ENCODE data around the gene BCL3. TPM values are rescaled to one million over a fixed set of nuclear protein-coding genes. Genes with fewer than 3 reads are reported as not detected.
A peak's percentile ranks its signal among the peaks of the same experiment; 100 is the strongest.

BCL3 gene
- total and polyA plus RNA-seq, 2 of the 13 experiments (the other 11 are each of a cell fraction or from before 2014, with no cell fraction given), result 2.3 to 4.0 TPM

GRCh38 chr19:44746946-44747738 is 1.4 kb upstream of the BCL3 start (continued):
- TF ChIP-seq ZNF281 (CRISPR knock-in tag; IDR thresholded peaks at IDR 0.05; ENCODE audit: borderline replicate concordance) (peak; percentile 51; the same call in 1 of the 2 replicates), ZKSCAN8 (CRISPR knock-in tag; IDR thresholded peaks at IDR 0.05; ENCODE audit: borderline replicate concordance) (no peak), ZBTB26 (CRISPR knock-in tag; IDR thresholded peaks at IDR 0.05; ENCODE audit: borderline replicate concordance) (no peak), IRF2 (CRISPR knock-in tag; IDR thresholded peaks at IDR 0.05) (peak; percentile 14; the same call in 1 of the 2 replicates), SRSF1 (optimal IDR thresholded peaks at IDR 0.05; ENCODE audit: low read depth, low read length) (no peak), ZNF614 (CRISPR knock-in tag; IDR thresholded peaks at IDR 0.05; ENCODE audit: borderline replicate concordance) (no peak), PAXIP1 (CRISPR knock-in tag; conservative IDR thresholded peaks at IDR 0.05) (peak; percentile 88), ZNF121 (CRISPR knock-in tag; IDR thresholded peaks at IDR 0.05) (no peak), SAP130 (CRISPR knock-in tag; IDR thresholded peaks at IDR 0.05; ENCODE audit: low read depth) (peak; percentile 61), CHD4 (IDR thresholded peaks at IDR 0.05; ENCODE audit: borderline replicate concordance, low read length) (peak; percentile 98; the same call in 1 of the 2 replicates)
- TF ChIP-seq, protein P1, sequence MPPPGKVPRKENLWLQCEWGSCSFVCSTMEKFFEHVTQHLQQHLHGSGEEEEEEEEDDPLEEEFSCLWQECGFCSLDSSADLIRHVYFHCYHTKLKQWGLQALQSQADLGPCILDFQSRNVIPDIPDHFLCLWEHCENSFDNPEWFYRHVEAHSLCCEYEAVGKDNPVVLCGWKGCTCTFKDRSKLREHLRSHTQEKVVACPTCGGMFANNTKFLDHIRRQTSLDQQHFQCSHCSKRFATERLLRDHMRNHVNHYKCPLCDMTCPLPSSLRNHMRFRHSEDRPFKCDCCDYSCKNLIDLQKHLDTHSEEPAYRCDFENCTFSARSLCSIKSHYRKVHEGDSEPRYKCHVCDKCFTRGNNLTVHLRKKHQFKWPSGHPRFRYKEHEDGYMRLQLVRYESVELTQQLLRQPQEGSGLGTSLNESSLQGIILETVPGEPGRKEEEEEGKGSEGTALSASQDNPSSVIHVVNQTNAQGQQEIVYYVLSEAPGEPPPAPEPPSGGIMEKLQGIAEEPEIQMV (CRISPR knock-in tag; IDR thresholded peaks at IDR 0.05; ENCODE audit: low read depth), result 0 out of 2 replicates have a peak, but pooled peaks have one; percentile 15
- TF ChIP-seq, protein P2, sequence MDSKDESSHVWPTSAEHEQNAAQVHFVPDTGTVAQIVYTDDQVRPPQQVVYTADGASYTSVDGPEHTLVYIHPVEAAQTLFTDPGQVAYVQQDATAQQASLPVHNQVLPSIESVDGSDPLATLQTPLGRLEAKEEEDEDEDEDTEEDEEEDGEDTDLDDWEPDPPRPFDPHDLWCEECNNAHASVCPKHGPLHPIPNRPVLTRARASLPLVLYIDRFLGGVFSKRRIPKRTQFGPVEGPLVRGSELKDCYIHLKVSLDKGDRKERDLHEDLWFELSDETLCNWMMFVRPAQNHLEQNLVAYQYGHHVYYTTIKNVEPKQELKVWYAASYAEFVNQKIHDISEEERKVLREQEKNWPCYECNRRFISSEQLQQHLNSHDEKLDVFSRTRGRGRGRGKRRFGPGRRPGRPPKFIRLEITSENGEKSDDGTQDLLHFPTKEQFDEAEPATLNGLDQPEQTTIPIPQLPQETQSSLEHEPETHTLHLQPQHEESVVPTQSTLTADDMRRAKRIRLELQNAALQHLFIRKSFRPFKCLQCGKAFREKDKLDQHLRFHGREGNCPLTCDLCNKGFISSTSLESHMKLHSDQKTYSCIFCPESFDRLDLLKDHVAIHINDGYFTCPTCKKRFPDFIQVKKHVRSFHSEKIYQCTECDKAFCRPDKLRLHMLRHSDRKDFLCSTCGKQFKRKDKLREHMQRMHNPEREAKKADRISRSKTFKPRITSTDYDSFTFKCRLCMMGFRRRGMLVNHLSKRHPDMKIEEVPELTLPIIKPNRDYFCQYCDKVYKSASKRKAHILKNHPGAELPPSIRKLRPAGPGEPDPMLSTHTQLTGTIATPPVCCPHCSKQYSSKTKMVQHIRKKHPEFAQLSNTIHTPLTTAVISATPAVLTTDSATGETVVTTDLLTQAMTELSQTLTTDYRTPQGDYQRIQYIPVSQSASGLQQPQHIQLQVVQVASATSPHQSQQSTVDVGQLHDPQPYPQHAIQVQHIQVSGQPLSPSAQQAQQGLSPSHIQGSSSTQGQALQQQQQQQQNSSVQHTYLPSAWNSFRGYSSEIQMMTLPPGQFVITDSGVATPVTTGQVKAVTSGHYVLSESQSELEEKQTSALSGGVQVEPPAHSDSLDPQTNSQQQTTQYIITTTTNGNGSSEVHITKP (CRISPR knock-in tag; IDR thresholded peaks at IDR 0.05; ENCODE audit: low read depth), result no peak
- TF ChIP-seq, protein P3, sequence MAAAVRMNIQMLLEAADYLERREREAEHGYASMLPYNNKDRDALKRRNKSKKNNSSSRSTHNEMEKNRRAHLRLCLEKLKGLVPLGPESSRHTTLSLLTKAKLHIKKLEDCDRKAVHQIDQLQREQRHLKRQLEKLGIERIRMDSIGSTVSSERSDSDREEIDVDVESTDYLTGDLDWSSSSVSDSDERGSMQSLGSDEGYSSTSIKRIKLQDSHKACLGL (CRISPR knock-in tag; IDR thresholded peaks at IDR 0.05), result 0 out of 2 replicates have a peak, but pooled peaks have one; percentile 20
